ENCODE measurements around the gene PELI2. TPM values are rescaled to one million over a fixed set of nuclear protein-coding genes. Genes with fewer than 3 reads are reported as not detected.

PELI2 gene
- total and polyA plus RNA-seq, 11 donors, result 0.80 to 5.2 (median 3.3) TPM

DNA sequence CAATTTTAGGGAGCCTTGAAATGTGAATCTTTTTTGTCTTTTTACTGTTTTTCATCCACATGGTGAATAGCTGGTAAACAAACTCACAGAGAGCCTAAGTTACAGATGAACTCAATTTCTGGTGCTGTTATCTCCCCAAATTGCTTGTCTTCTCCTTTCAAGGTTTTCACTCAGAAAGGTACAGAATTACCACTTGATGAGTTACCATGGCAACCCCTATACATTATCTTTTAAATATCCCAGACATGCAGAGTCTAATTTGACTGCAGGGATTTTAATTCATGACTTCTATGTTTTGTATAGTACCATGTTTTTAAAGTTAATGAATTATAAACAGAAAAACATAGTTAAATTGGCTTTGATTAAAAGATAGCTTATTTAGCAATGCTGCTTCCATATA is 203.7 kb downstream of the PELI2 start:
- intact Hi-C loops (cut with DNase I), result no loop called here
- H3K4me3 ChIP-seq, result no peak overlapping the region
- H3K27ac ChIP-seq, result no peak overlapping the region
- no peaks in the 10 kb centered on the region for H3K4me1 ChIP-seq
- H3K27me3 ChIP-seq, result no peaks in the 10 kb centered on the region
- no peaks in the 10 kb centered on the region for H3K36me3 ChIP-seq
- no peaks in the 10 kb centered on the region for H3K9me3 ChIP-seq
- ATAC-seq (no peak), DNase-seq (no peak)
- TF ChIP-seq POLR2A (IDR thresholded peaks at IDR 0.05), result no peak
- TF ChIP-seq, protein P1, sequence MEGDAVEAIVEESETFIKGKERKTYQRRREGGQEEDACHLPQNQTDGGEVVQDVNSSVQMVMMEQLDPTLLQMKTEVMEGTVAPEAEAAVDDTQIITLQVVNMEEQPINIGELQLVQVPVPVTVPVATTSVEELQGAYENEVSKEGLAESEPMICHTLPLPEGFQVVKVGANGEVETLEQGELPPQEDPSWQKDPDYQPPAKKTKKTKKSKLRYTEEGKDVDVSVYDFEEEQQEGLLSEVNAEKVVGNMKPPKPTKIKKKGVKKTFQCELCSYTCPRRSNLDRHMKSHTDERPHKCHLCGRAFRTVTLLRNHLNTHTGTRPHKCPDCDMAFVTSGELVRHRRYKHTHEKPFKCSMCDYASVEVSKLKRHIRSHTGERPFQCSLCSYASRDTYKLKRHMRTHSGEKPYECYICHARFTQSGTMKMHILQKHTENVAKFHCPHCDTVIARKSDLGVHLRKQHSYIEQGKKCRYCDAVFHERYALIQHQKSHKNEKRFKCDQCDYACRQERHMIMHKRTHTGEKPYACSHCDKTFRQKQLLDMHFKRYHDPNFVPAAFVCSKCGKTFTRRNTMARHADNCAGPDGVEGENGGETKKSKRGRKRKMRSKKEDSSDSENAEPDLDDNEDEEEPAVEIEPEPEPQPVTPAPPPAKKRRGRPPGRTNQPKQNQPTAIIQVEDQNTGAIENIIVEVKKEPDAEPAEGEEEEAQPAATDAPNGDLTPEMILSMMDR (IDR thresholded peaks at IDR 0.05), result no peak

DNA sequence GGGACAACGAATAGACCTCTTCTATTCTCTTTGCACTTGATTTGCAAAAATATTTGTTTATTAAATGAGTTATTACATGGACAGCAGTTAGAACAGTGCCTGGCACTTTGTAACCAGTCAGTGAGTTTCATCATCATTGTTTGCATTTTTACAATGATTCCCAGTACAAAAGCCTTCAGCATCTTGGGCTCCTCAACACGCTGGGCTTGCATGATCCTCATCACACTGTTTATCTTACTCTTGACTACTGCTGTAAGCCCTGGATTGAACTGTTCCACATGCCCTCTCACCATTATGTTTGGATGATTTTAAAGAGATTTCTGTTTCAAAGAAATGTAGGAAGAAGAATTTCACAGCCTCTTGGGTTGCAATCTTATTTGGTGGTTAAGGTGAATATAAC is 204.3 kb downstream of the PELI2 start:
- TF ChIP-seq, protein P1 (IDR thresholded peaks at IDR 0.05), result no peak
- no peak for TF ChIP-seq POLR2A (IDR thresholded peaks at IDR 0.05)
- Histone ChIP-seq H3K36me3 (no peaks in the 10 kb centered on the region), H3K9me3 (no peaks in the 10 kb centered on the region), H3K4me1 (no peaks in the 10 kb centered on the region), H3K27me3 (no peaks in the 10 kb centered on the region), H3K4me3 (no peak overlapping the region), H3K27ac (no peak overlapping the region)
- ATAC-seq (no peak), DNase-seq (no peak)
- WGBS, 4 donors, result 90 to 95% (median 92%) methylated on average over 2 of the region's 2 CpGs
- intact Hi-C loops (cut with DNase I), result no loop called here

DNA sequence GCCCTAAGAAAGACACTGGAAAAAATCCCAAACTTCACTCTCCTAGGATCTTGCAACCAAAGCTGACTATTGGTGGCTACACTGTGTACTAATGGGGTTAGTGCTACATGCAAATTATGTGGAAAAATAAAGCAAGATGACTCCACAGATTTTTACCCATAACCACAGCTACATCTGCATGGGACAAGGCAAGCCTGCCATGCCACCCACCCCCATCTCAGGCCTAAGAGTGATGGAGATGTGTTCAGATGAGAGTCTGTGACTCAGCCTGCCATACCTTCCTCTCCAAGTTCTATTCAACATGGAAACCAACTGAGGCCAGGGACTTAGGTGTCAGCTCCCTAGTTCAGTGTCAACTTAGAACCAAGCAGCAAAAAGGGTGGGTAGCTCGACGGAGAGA is 206.2 kb downstream of the PELI2 start:
- H3K27me3 ChIP-seq, result no peaks in the 10 kb centered on the region
- no peak overlapping the region for H3K4me3 ChIP-seq
- H3K36me3 ChIP-seq, result no peaks in the 10 kb centered on the region
- no peaks in the 10 kb centered on the region for H3K4me1 ChIP-seq
- ATAC-seq (no peak), DNase-seq (no peak)
- no peak overlapping the region for H3K27ac ChIP-seq
- H3K9me3 ChIP-seq, result no peaks in the 10 kb centered on the region
- no peak for TF ChIP-seq POLR2A (IDR thresholded peaks at IDR 0.05)
- TF ChIP-seq, protein P1 (IDR thresholded peaks at IDR 0.05), result no peak
- intact Hi-C loops (cut with DNase I), result no loop called here
- WGBS, 4 donors, result 48 to 71% (median 62%) methylated on average over 2 of the region's 2 CpGs

DNA sequence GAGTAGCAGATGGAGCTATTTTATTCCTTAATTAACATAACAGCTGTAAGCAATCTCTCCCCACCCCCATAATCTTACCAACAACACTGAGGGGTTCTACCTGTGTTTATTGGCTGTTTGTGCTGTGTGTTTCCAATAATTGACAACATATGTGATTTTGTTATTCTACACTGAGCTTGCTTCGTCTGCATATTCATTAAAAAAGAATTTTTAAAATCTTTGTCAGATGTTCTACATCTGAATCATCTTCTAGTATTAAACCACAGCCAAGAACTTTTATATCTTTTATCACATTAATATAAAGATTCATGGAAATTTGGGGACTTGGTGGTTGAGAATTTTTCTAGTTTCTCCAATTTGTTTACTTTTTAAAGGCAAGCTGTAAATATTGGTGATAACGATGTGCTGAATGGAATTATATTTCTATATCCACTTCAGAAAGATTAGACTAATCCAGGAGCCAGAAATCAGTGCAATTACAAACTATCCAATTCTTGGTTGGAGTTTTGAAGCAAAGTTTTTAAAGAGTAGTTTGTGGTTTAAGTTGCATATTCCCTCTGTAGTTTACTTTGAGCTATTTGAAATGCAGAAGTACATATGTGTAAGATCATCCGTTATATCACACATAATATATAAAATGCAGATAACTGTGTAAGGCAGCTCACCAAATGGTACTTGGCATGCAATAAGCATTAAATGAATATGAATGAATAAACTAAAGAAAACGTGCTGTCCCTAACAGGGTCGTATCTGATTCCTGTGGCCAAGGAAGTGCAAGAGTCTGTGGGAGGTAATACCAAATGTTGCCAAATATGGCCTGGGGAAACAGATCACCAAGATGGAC is 206.9 kb downstream of the PELI2 start:
- Histone ChIP-seq H3K36me3 (no peaks in the 10 kb centered on the region), H3K4me1 (no peaks in the 10 kb centered on the region), H3K4me3 (no peak overlapping the region), H3K9me3 (no peaks in the 10 kb centered on the region), H3K27ac (no peak overlapping the region), H3K27me3 (no peaks in the 10 kb centered on the region)
- no peak for ATAC-seq
- intact Hi-C loops (cut with DNase I), result no loop called here
- DNase-seq, result no peak
- WGBS, 4 donors, result 73 to 81% (median 77%) methylated on average over 5 of the region's 5 CpGs
- TF ChIP-seq, protein P1 (IDR thresholded peaks at IDR 0.05), result no peak
- TF ChIP-seq POLR2A (IDR thresholded peaks at IDR 0.05), result no peak
